ENCODE data around the gene P2RY8. TPM values are rescaled to one million over a fixed set of nuclear protein-coding genes. Genes with fewer than 3 reads are reported as not detected.

The P2RY8 gene
- total and polyA plus RNA-seq, 2 donors from 2014 or later = 1.4 to 6.6 TPM

GRCh38 chrX:1488141-1488540, 48.8 kb downstream of the P2RY8 start:
- H3K4me1 ChIP-seq (ENCODE audit: control insufficient read depth in 2 of 3, insufficient read depth in 2 of 3, low read depth in 1 of 3, low read length in 3 of 3) = peaks cover 0 to 3% (median 0%) of the 10 kb centered on the region in 3 donors
- no peak for FAIRE-seq
- peaks cover 0 to 10% (median 2%) of the 10 kb centered on the region in 3 donors for H3K9me3 ChIP-seq (ENCODE audit: control insufficient read depth in 2 of 3, insufficient read depth in 1 of 3, low read length in 3 of 3)
- no peak overlapping the region for H3K4me3 ChIP-seq (ENCODE audit: low read length in 3 of 3)
- no peaks in the 10 kb centered on the region for H3K36me3 ChIP-seq (ENCODE audit: control insufficient read depth in 2 of 3, insufficient read depth in 3 of 3, low read length in 3 of 3)
- H3K27ac ChIP-seq (ENCODE audit: low read depth in 2 of 2, low read length in 2 of 2) = no peak overlapping the region
- no peak for TF ChIP-seq CTCF (IDR thresholded peaks at IDR 0.05; ENCODE audit: borderline replicate concordance, extremely low read depth, insufficient read depth)
- H3K9ac ChIP-seq (ENCODE audit: low read length in 3 of 3) = no peak overlapping the region
- no peaks in the 10 kb centered on the region for H3K27me3 ChIP-seq (ENCODE audit: control insufficient read depth, insufficient read depth, low read length)
- peak in 1 of 5 donors; percentile 5 for DNase-seq
- intact Hi-C loops (cut with DNase I) = no loop called here

- no peak for TF ChIP-seq CTCF (IDR thresholded peaks at IDR 0.05; ENCODE audit: borderline replicate concordance, extremely low read depth, insufficient read depth)
- Histone ChIP-seq H3K9ac (ENCODE audit: low read length in 3 of 3) (no peak overlapping the region), H3K27ac (ENCODE audit: low read depth in 2 of 2, low read length in 2 of 2) (peak overlapping the region in 1 of 2 donors; percentile 69), H3K9me3 (ENCODE audit: control insufficient read depth in 2 of 3, insufficient read depth in 1 of 3, low read length in 3 of 3) (peaks cover 0 to 8% (median 2%) of the 10 kb centered on the region in 3 donors), H3K4me3 (ENCODE audit: low read length in 3 of 3) (no peak overlapping the region), H3K4me1 (ENCODE audit: control insufficient read depth in 2 of 3, insufficient read depth in 2 of 3, low read depth in 1 of 3, low read length in 3 of 3) (peaks cover 0 to 3% (median 0%) of the 10 kb centered on the region in 3 donors), H3K36me3 (ENCODE audit: control insufficient read depth in 2 of 3, insufficient read depth in 3 of 3, low read length in 3 of 3) (no peaks in the 10 kb centered on the region), H3K27me3 (ENCODE audit: control insufficient read depth, insufficient read depth, low read length) (no peaks in the 10 kb centered on the region)
- FAIRE-seq (no peak), DNase-seq (no peak)
- intact Hi-C loops (cut with DNase I) = no loop called here
Observed at GRCh38 chrX:1487401-1487800, 49.6 kb downstream of the P2RY8 start.

GRCh38 chrX:1486749-1487361, 50.1 kb downstream of the P2RY8 start:
- no peak for TF ChIP-seq CTCF (IDR thresholded peaks at IDR 0.05; ENCODE audit: borderline replicate concordance, extremely low read depth, insufficient read depth)
- Histone ChIP-seq H3K27ac (ENCODE audit: low read depth in 2 of 2, low read length in 2 of 2) (peak overlapping the region; percentile 75 to 76), H3K9me3 (ENCODE audit: control insufficient read depth in 2 of 3, insufficient read depth in 1 of 3, low read length in 3 of 3) (peaks cover 0 to 4% (median 2%) of the 10 kb centered on the region in 3 donors), H3K36me3 (ENCODE audit: control insufficient read depth in 2 of 3, insufficient read depth in 3 of 3, low read length in 3 of 3) (no peaks in the 10 kb centered on the region), H3K4me3 (ENCODE audit: low read length in 3 of 3) (no peak overlapping the region), H3K4me1 (ENCODE audit: control insufficient read depth in 2 of 3, insufficient read depth in 2 of 3, low read depth in 1 of 3, low read length in 3 of 3) (peaks cover 0 to 5% (median 0%) of the 10 kb centered on the region in 3 donors), H3K9ac (ENCODE audit: low read length in 3 of 3) (no peak overlapping the region), H3K27me3 (ENCODE audit: control insufficient read depth, insufficient read depth, low read length) (no peaks in the 10 kb centered on the region)
- FAIRE-seq (no peak), DNase-seq (peak in 3 of 5 donors; percentile 28 to 76 (median 67))
- intact Hi-C loops (cut with DNase I) = no loop called here
